ENCODE data around the gene PDCD4. TPM values are rescaled to one million over a fixed set of nuclear protein-coding genes. Genes with fewer than 3 reads are reported as not detected.

Gene PDCD4
- total RNA-seq, 1 donor from 2014 or later, result 10.3 TPM

DNA sequence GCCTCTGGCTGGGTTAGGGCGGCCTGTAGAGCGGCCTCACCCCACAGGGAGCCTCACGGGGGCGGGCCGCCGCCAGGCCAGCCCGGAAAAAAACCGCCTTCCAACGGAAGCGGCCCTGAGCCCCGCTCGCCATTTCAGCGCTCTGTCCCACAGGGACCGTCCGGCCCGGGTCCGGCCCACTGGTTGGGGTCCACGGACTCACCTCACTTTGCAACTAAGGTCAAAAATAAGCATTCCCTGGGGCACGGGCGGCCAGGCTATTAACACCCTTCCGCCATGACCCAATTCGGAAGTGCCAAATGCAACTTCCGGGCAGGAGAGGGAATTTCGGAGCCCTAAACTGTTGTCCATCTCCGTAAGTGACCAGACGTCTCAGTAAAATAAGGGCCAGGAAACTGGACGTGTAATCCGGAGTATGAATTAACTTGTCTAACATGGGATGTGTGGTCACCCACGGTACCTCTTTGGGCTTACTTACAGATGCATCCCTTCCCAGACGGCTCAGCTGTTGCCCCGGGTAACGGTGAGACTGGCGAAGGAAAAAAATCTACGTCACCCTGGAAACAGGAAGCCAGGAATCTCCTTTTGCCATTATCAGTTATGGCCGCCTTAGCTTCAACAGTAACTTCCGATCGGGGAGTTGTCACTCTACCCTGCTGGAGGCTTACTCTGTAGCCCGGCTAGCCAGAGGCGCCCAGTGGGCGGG is 47.1 kb downstream of the PDCD4 start, which contains the start of gene BBIP1:
Gene BBIP1 (minus strand): TSS at position 538 of the 706 bp plus-strand sequence. CDS start 1,023 bp downstream, outside the sequence.
- Histone ChIP-seq H3K4me3 (peak within 1 kb of the TSS; percentile 78 to 98), H3K4me1 (peaks cover 0 to 11% of the 10 kb centered on the region in 2 donors), H3K27me3 (no peaks in the 10 kb centered on the region), H3K9me3 (no peaks in the 10 kb centered on the region), H3K27ac (peak within 1 kb of the TSS; percentile 96 to 97), H3K36me3 (no peaks in the 10 kb centered on the region)
- intact Hi-C loops (cut with DNase I), result loop anchor here (2.0 to 10.0 kb wide), 3 partner anchors 48 to 696 kb away; partner anchors contain the start of genes DUSP5 and PDCD4
- TF ChIP-seq, protein P1, sequence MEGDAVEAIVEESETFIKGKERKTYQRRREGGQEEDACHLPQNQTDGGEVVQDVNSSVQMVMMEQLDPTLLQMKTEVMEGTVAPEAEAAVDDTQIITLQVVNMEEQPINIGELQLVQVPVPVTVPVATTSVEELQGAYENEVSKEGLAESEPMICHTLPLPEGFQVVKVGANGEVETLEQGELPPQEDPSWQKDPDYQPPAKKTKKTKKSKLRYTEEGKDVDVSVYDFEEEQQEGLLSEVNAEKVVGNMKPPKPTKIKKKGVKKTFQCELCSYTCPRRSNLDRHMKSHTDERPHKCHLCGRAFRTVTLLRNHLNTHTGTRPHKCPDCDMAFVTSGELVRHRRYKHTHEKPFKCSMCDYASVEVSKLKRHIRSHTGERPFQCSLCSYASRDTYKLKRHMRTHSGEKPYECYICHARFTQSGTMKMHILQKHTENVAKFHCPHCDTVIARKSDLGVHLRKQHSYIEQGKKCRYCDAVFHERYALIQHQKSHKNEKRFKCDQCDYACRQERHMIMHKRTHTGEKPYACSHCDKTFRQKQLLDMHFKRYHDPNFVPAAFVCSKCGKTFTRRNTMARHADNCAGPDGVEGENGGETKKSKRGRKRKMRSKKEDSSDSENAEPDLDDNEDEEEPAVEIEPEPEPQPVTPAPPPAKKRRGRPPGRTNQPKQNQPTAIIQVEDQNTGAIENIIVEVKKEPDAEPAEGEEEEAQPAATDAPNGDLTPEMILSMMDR (IDR thresholded peaks at IDR 0.05), result no peak
- DNase-seq (ENCODE audit: low spot score in 2 of 2), result no peak

DNA sequence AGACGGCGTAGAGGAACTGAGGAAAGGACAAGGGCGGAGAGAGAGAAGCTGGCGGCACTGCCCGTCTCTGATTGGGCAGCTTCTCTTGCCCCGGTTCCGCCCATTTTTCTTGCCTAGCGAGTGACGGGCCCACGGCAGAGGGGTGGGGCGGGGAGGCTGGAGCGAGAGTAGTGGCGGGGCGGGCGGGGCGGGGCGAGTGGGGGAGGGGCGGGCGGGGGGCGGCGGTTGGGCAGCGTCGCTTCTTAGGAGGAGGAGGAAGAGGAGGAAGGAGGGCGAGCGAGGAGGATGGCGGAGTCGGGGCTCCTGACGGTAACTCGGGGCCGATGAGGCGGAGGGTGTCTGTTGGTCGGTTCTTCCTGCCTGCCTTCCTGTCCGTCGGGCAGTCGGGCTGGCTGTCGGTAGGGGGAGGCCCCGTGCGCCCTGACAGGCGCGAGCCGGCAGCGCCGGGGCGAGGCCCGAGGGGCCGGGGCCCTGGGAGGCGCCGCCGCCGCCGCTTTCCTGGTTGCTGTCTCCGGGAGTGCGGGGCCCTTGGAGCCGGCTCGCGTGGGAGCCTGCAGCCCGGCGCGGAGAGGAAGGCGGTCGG is 47.7 kb downstream of the PDCD4 start, which contains the start of gene SHOC2:
Gene SHOC2 (plus strand): TSS at position 256 of the 583 bp plus-strand sequence. CDS start 44,755 bp downstream, outside the sequence.
- DNase-seq (ENCODE audit: low spot score in 2 of 2), result peak; percentile 100
- peak within 1 kb of the TSS; percentile 78 to 98 for H3K4me3 ChIP-seq
- intact Hi-C loops (cut with DNase I), result loop anchor here (2.0 to 10.0 kb wide), 3 partner anchors 49 to 697 kb away; partner anchors contain the start of genes DUSP5 and PDCD4
- H3K27ac ChIP-seq, result peak within 1 kb of the TSS; percentile 96 to 97
- TF ChIP-seq, protein P1 (IDR thresholded peaks at IDR 0.05), result peak in 1 of 3 experiments; percentile 11
- no peaks in the 10 kb centered on the region for H3K36me3 ChIP-seq
- H3K9me3 ChIP-seq, result no peaks in the 10 kb centered on the region
- H3K27me3 ChIP-seq, result no peaks in the 10 kb centered on the region
- peaks cover 0 to 12% of the 10 kb centered on the region in 2 donors for H3K4me1 ChIP-seq

DNA sequence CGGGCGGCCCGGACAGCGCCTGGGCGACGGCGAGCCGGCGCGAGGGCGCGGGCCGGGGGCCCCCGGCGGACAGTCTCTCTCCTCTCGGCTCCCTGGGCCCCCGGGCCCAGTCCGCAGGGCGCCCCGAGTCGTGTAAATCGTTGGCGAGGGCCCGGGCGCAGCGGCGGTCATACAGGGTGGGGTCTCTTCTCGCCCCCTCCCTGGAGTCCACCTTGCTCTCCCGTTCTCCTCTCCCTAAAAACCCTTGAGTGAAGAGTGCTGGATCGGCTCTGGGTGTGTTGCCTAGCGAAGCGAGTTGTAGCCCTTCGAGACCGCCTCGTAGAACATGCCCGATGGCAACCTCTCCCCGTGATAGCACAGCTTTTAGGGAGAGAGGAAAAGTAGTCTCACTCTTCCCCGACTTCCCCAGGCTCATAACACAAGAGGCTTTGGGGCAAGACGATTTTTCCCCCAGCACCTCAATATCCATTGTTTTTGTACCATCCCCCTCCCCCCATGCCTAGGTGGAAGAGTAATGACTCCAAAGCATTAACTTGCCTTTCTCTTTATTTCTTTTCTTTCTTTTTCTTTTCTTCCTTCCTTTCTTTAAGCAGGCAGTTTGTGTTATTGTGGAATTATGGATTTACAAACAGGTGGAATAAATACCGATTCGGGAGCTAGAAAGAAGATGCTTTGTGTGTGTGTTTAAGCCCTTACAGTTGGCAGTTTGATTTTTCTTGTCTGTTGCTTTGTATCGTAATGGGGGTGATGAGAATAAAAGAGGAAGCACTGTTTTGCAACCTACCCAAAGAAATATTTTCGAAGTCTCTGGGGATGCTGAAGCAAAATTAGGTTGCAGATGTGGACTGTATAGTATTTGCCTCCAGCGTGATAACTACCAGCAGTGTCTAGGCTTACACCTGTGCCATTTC is 48.5 kb downstream of the PDCD4 start:
- Histone ChIP-seq H3K4me3 (peak overlapping the region; percentile 78 to 98), H3K4me1 (peaks cover 0 to 12% of the 10 kb centered on the region in 2 donors), H3K36me3 (no peaks in the 10 kb centered on the region), H3K9me3 (no peaks in the 10 kb centered on the region), H3K27me3 (no peaks in the 10 kb centered on the region), H3K27ac (peak overlapping the region; percentile 84 to 96)
- intact Hi-C loops (cut with DNase I), result loop anchor here (2.0 to 10.0 kb wide), 5 partner anchors 49 to 1442 kb away; partner anchors contain the start of genes DUSP5 and PDCD4
- TF ChIP-seq, protein P1 (IDR thresholded peaks at IDR 0.05), result no peak
- no peak for DNase-seq (ENCODE audit: low spot score in 2 of 2)

DNA sequence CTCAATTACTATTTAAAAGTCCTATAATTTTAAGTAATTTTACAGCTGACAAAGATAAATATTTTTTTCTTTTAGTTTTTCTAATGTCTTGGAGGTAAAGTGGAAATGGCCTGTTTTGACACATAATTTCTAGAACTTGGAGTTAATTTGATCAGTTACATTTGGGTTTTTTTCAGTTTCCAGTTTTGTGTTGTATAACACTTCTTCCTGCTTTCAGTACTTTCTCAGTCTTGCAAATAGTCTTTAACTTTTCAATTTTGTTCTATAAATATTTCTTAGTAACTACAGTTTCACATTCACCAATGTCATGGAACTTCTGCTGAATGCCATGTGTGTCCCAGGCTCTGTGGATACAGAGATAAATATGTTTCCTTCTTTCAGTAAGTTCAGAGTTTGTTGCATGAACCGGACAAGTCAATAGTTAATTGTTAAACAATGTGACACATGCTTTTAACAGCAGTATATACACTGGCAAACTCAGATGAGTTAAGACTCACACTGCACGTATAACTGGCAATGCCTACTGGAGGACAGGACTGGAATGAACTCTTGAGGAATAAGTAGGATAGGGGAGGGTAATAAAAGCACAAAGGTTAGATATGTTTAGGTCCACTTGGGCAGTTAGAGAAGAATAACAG is 52.2 kb downstream of the PDCD4 start:
- TF ChIP-seq, protein P1 (IDR thresholded peaks at IDR 0.05), result no peak
- no peaks in the 10 kb centered on the region for H3K27me3 ChIP-seq
- H3K27ac ChIP-seq, result no peak overlapping the region
- intact Hi-C loops (cut with DNase I), result loop anchor here (5.0 to 10.0 kb wide), 2 partner anchors 81 to 1438 kb away; no protein-coding TSS in a partner anchor
- peaks cover 0 to 20% of the 10 kb centered on the region in 2 donors for H3K4me1 ChIP-seq
- H3K4me3 ChIP-seq, result no peak overlapping the region
- no peaks in the 10 kb centered on the region for H3K36me3 ChIP-seq
- DNase-seq (ENCODE audit: low spot score in 2 of 2), result no peak
- no peaks in the 10 kb centered on the region for H3K9me3 ChIP-seq

All from ascending aorta (tissue), 2 donors.